PC-9 (cell line): ENCODE results near the gene DMAP1. TPM values are rescaled to one million over a fixed set of nuclear protein-coding genes. Genes with fewer than 3 reads are reported as not detected.

Experiments
- BruUV-seq: library from RNA; stranded (reverse); fragments of 400-500 nt; replicated peaks from 2 replicates; lab custom pipeline; 2021; lab: Mats Ljungman, UMichigan
- CTCF ChIA-PET: fragments of 300-600 bp; sonication (Branson Sonifier 250); formaldehyde crosslinking; loops from one replicate; lab custom pipeline; 2022; ENCODE audit warnings: antibody characterized with exemption; lab: Charles Lee
- POLR2A ChIA-PET: fragments of 300-600 bp; sonication (Branson Sonifier 250); formaldehyde crosslinking; loops from one replicate; lab custom pipeline; 2022; ENCODE audit warnings: antibody characterized with exemption; ENCODE audit not compliant: unreplicated experiment; lab: Charles Lee
- DNase-seq, 2 experiments: peaks; one replicate each; pipeline versions ENCODE4 v3.0.0 to v3.0.0-alpha.2; 2015 to 2022; ENCODE audit warnings: mixed read lengths in 1 of 2
- H2AFZ ChIP-seq: fragments of 200-600 bp; sonication (generic); 2 replicates; pipeline ENCODE4 v1.8.1; 2017; ENCODE audit warnings: antibody characterized with exemption
- H3F3A ChIP-seq: fragments of 200-600 bp; sonication (generic); 2 replicates; pipeline ENCODE4 v1.8.1; 2017; ENCODE audit warnings: antibody characterized with exemption, mild to moderate bottlenecking, low read depth; ENCODE audit not compliant: insufficient read depth
- H3K27ac ChIP-seq: fragments of 200-600 bp; sonication (generic); 2 replicates; pipeline ENCODE4 v1.6.1; 2016; ENCODE audit warnings: mixed run types
- H3K27me3 ChIP-seq: fragments of 200-600 bp; sonication (generic); 2 replicates; pipeline ENCODE4 v1.6.1; 2016; ENCODE audit warnings: low read depth, mixed run types; ENCODE audit not compliant: insufficient read depth
- H3K36me3 ChIP-seq: fragments of 200-600 bp; sonication (generic); 2 replicates; pipeline ENCODE4 v1.6.1; 2016; ENCODE audit warnings: low read depth, mixed run types
- H3K4me1 ChIP-seq: fragments of 200-600 bp; sonication (generic); replicated peaks from 2 replicates; pipeline ENCODE4 v1.6.1; 2016; ENCODE audit warnings: mixed run types; ENCODE audit not compliant: insufficient read depth
- H3K4me2 ChIP-seq: fragments of 200-600 bp; sonication (generic); 2 replicates; pipeline ENCODE4 v1.6.1; 2017; ENCODE audit warnings: mixed run types
- H3K4me3 ChIP-seq: fragments of 200-600 bp; sonication (generic); 2 replicates; pipeline ENCODE4 v1.6.1; 2016; ENCODE audit warnings: mixed run types
- H3K79me2 ChIP-seq: fragments of 200-600 bp; sonication (generic); 2 replicates; pipeline ENCODE4 v1.6.1; 2017; ENCODE audit warnings: low read depth, mixed run types
- H3K9me2 ChIP-seq: fragments of 200-600 bp; sonication (generic); 2 replicates; pipeline ENCODE4 v1.8.1; 2017; ENCODE audit warnings: mild to moderate bottlenecking; ENCODE audit not compliant: insufficient read depth
- H3K9me3 ChIP-seq: fragments of 200-600 bp; sonication (generic); 2 replicates; pipeline ENCODE4 v1.8.1; 2016; ENCODE audit warnings: low read depth; ENCODE audit not compliant: insufficient read depth
- H4K20me1 ChIP-seq: fragments of 200-600 bp; sonication (generic); 2 replicates; pipeline ENCODE4 v1.8.1; 2017; ENCODE audit not compliant: insufficient read depth
- CTCF ChIP-seq: fragments of 200-600 bp; sonication (generic); conservative IDR thresholded peaks from 2 replicates; pipeline ENCODE4 v1.6.1; 2017; ENCODE audit warnings: mixed run types, antibody characterized with exemption, mild to moderate bottlenecking, moderate library complexity
- EZH2 ChIP-seq: fragments of 200-600 bp; sonication (generic); IDR thresholded peaks from 2 replicates; pipeline ENCODE4 v1.8.0; 2017; ENCODE audit warnings: antibody characterized with exemption, low read depth
- intact Hi-C: fragments of 100-400 bp; cut with micrococcal nuclease; formaldehyde crosslinking; loops from one replicate; pipeline ENCODE4 v1.10.0; 2022; ENCODE audit not compliant: unreplicated experiment
- total RNA-seq: library from RNA; stranded (reverse); gene quantifications from 2 replicates; pipeline ENCODE4 v1.2.3, GENCODE V29; 2021

DMAP1 gene
- total RNA-seq, 1 experiment from 2014 or later, result 54.2 TPM

- H3K27ac ChIP-seq, result no peak overlapping the region
- peaks cover 8% of the 10 kb centered on the region for H4K20me1 ChIP-seq
- no peaks in the 10 kb centered on the region for H3K9me2 ChIP-seq
- DNase-seq, result no peak
- H3K9me3 ChIP-seq, result no peaks in the 10 kb centered on the region
- H3K4me1 ChIP-seq, result peaks cover 16% of the 10 kb centered on the region
- no peak overlapping the region for H3K4me3 ChIP-seq
- no peaks in the 10 kb centered on the region for H3F3A ChIP-seq
- ChIA-PET CTCF (no interaction called here), POLR2A (no interaction called here)
- BruUV-seq, result no TSS peak
- no peak overlapping the region for H3K4me2 ChIP-seq
- no peaks in the 10 kb centered on the region for H3K36me3 ChIP-seq
- TF ChIP-seq CTCF, result no peak
- no peak for TF ChIP-seq EZH2
- H3K79me2 ChIP-seq, result no peaks in the 10 kb centered on the region
- no peaks in the 10 kb centered on the region for H3K27me3 ChIP-seq
- H2AFZ ChIP-seq, result no peak overlapping the region
- intact Hi-C loops, result no loop called here
These were observed 49.7 kb downstream of the DMAP1 start for GRCh38 chr1:44262816-44263567.

- Histone ChIP-seq H3K4me1 (peaks cover 16% of the 10 kb centered on the region), H3K9me2 (no peaks in the 10 kb centered on the region), H3K36me3 (no peaks in the 10 kb centered on the region), H3K9me3 (no peaks in the 10 kb centered on the region), H2AFZ (no peak overlapping the region), H3K4me3 (no peak overlapping the region), H3K79me2 (no peaks in the 10 kb centered on the region), H3K4me2 (no peak overlapping the region), H3K27me3 (no peaks in the 10 kb centered on the region), H3F3A (no peaks in the 10 kb centered on the region), H3K27ac (no peak overlapping the region), H4K20me1 (peaks cover 8% of the 10 kb centered on the region)
- intact Hi-C loops, result no loop called here
- no TSS peak for BruUV-seq
- CTCF ChIA-PET, result interaction anchor here (0.6 kb wide), 1 partner anchor 1317 kb away, joined by 6 read pairs; no protein-coding TSS in a partner anchor
- TF ChIP-seq CTCF, result no peak
- TF ChIP-seq EZH2, result no peak
- POLR2A ChIA-PET, result no interaction called here
- no peak for DNase-seq
These were observed 50.5 kb downstream of the DMAP1 start for GRCh38 chr1:44263568-44264450.

- CTCF ChIA-PET, result interaction anchor here (0.6 kb wide), 1 partner anchor 1317 kb away, joined by 6 read pairs; no protein-coding TSS in a partner anchor
These were observed 51.1 kb downstream of the DMAP1 start for GRCh38 chr1:44264451-44264771.

More at GRCh38 chr1:44264451-44264771, 51.1 kb downstream of the DMAP1 start:
- POLR2A ChIA-PET, result no interaction called here
- no peaks in the 10 kb centered on the region for H3F3A ChIP-seq
- no peaks in the 10 kb centered on the region for H3K79me2 ChIP-seq
- no peaks in the 10 kb centered on the region for H3K9me3 ChIP-seq
- H3K4me2 ChIP-seq, result no peak overlapping the region
- H4K20me1 ChIP-seq, result peaks cover 10% of the 10 kb centered on the region
- no peak overlapping the region for H2AFZ ChIP-seq
- no peak overlapping the region for H3K27ac ChIP-seq
- peaks cover 16% of the 10 kb centered on the region for H3K4me1 ChIP-seq
- no peak overlapping the region for H3K4me3 ChIP-seq
- no peaks in the 10 kb centered on the region for H3K9me2 ChIP-seq
- no peak for DNase-seq
- no TSS peak for BruUV-seq
- TF ChIP-seq CTCF, result no peak
- no peaks in the 10 kb centered on the region for H3K36me3 ChIP-seq
- no peaks in the 10 kb centered on the region for H3K27me3 ChIP-seq
- intact Hi-C loops, result no loop called here
